T-helper 2 cell treated with Interferon-gamma antibody and Interleukin-4, amounts not matched to agents 5 μg/mL and 100 μg/mL, for 36 hours (primary cell): ENCODE measurements around the gene CCS.

Experiments used
- DNase-seq: peaks from one replicate; pipeline ENCODE4 v3.0.0; 2021; ENCODE audit warnings: low spot score
- H3K27ac Mint-ChIP-seq: one replicate; pipeline ENCODE4 v1.8.0; 2021; ENCODE audit warnings: mild to moderate bottlenecking, mixed read lengths
- H3K27me3 Mint-ChIP-seq: one replicate; pipeline ENCODE4 v1.8.0; 2021; ENCODE audit warnings: low read depth, mixed read lengths
- H3K36me3 Mint-ChIP-seq: one replicate; pipeline ENCODE4 v1.8.0; 2021; ENCODE audit warnings: low read depth, mixed read lengths
- H3K4me1 Mint-ChIP-seq: one replicate; pipeline ENCODE4 v1.8.0; 2021; ENCODE audit warnings: low read depth, mixed read lengths
- H3K4me3 Mint-ChIP-seq: one replicate; pipeline ENCODE4 v1.8.0; 2022; ENCODE audit warnings: mild to moderate bottlenecking, moderate library complexity, mixed read lengths
- H3K9me3 Mint-ChIP-seq: one replicate; pipeline ENCODE4 v1.8.0; 2021; ENCODE audit warnings: mixed read lengths

Gene CCS

DNA sequence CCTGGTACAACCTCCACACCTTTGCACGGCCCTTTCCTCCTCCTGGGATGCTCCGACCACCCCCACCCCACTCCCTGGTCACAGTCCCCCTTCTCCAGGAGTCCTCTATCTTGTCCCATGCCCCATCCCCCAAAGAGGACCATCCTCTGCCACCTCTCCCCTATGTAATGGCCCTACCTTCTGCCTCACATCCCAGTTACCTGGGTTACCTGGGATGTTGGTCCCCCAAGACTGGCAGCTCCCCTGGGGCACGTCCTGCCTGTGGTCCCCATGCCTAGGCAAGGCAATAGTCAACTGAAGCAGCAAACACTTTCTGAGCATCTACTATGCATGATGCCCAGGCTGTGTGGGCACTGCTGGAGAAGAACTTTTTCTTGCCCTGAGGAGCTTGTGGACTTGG, 37.6 kb upstream of the CCS start:
- no peaks in the 10 kb centered on the region for H3K36me3 Mint-ChIP-seq
- no peak overlapping the region for H3K27ac Mint-ChIP-seq
- no peaks in the 10 kb centered on the region for H3K4me1 Mint-ChIP-seq
- H3K4me3 Mint-ChIP-seq, result no peak overlapping the region
- H3K9me3 Mint-ChIP-seq, result no peaks in the 10 kb centered on the region
- peaks cover 8% of the 10 kb centered on the region for H3K27me3 Mint-ChIP-seq
- no peak for DNase-seq

DNA sequence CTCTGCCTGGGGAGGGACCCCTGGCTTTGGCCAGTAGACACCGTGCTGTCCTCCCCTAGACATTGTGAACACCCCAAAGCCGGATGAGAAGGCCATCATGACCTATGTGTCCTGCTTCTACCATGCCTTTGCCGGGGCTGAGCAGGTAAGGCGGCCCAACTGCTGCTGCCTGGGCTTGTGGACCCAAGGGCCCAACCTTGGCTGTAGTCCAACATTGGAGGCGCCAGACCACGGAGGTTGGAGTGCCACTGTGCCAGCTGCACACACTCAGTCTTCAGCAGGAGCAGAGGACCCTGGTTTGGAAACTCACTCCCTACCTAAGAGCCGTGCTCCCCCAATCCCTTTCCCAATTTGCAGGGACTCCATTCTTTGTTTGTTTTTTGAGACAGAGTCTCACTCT, 36.9 kb upstream of the CCS start:
- Mint-ChIP-seq H3K36me3 (no peaks in the 10 kb centered on the region), H3K27me3 (peaks cover 8% of the 10 kb centered on the region), H3K27ac (no peak overlapping the region), H3K4me1 (no peaks in the 10 kb centered on the region), H3K9me3 (no peaks in the 10 kb centered on the region), H3K4me3 (no peak overlapping the region)
- no peak for DNase-seq

DNA sequence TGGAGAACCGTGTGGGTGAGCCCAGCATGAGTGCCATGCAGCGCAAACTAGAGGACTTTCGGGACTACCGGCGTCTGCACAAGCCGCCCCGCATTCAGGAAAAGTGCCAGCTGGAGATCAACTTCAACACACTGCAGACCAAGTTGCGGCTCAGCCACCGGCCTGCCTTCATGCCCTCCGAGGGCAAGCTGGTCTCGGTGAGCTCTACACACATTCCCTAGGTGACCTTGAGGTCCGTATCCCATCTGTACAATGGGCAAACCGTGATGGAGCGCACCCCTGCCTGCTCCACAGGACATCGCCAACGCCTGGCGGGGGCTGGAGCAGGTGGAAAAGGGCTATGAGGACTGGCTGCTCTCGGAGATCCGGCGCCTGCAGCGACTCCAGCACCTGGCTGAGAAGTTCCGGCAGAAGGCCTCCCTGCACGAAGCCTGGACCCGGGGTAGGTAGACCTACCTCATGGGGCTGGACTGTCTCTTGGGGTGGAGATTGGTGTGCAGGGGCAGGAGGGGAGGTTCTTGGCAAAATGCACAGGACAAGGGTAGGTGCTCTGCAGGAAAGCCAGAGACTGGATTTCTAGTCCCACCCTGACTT, 35.2 kb upstream of the CCS start:
- no peaks in the 10 kb centered on the region for H3K4me1 Mint-ChIP-seq
- H3K36me3 Mint-ChIP-seq, result no peaks in the 10 kb centered on the region
- no peak for DNase-seq
- H3K9me3 Mint-ChIP-seq, result no peaks in the 10 kb centered on the region
- H3K4me3 Mint-ChIP-seq, result no peak overlapping the region
- H3K27me3 Mint-ChIP-seq, result peaks cover 8% of the 10 kb centered on the region
- no peak overlapping the region for H3K27ac Mint-ChIP-seq

DNA sequence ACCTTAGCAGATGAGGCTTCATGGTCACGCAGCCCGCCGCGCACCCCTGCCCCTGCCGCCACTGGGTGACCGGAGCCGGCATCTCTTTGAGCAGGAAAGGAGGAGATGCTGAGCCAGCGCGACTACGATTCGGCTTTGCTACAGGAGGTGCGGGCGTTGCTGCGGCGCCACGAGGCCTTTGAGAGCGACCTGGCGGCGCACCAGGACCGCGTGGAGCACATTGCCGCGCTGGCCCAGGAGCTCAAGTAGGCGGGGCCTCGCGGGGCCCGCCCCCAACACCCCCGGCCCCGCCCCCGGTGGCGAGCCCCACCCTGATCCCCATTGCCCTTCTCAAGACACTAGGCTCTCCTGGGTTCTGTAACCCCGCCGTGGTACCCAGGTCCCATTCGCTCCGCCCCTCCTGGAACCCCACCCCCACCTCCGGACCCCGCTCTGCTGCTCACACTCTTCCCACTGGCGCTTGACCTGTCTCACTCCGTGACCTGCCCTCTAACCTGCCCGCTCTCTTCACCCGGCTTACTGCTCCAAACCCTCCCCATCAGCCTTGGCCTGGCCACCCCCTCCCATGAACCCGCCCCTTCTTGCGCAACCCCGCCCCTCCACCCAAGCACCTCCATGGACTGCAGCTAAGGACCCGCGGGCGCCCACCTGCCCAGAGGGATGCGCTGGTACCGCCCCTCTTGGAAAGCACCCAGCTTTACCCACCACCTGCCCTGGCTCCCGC, 33.7 kb upstream of the CCS start:
- no peaks in the 10 kb centered on the region for H3K4me1 Mint-ChIP-seq
- H3K4me3 Mint-ChIP-seq, result no peak overlapping the region
- no peak overlapping the region for H3K27ac Mint-ChIP-seq
- no peaks in the 10 kb centered on the region for H3K36me3 Mint-ChIP-seq
- DNase-seq, result no peak
- no peaks in the 10 kb centered on the region for H3K9me3 Mint-ChIP-seq
- peaks cover 8% of the 10 kb centered on the region for H3K27me3 Mint-ChIP-seq

DNA sequence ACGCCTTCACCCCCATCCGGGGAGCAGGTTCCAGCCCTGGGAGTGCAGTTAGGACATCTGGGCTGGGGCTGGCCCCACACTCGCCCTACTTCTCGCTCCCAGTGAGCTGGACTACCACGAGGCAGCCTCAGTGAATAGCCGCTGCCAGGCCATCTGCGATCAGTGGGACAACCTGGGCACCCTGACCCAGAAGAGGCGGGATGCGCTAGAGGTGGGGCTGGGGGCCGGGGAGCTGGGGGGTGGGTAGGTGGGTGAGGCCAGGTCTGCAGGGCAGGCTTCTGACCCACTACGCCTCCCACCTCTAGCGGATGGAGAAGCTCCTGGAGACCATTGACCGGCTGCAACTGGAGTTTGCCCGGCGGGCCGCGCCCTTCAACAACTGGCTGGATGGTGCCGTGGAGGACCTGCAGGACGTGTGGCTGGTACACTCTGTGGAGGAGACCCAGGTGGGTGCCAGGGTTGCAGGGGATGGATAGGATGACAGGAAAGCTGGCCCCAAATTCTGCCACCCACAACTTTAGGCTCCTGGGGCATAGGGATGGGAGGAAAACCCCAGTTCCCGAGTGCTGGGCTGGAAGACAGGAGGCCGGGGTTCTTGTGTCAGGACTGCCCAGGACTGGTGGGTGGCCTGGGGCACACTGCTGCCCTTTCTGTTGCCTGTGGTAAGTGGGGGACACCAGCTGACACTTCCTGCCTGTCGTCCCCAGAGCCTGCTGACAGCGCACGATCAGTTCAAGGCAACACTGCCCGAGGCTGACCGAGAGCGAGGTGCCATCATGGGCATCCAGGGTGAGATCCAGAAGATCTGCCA, 32.9 kb upstream of the CCS start:
- no peaks in the 10 kb centered on the region for H3K36me3 Mint-ChIP-seq
- H3K4me3 Mint-ChIP-seq, result no peak overlapping the region
- H3K27me3 Mint-ChIP-seq, result peaks cover 8% of the 10 kb centered on the region

DNA sequence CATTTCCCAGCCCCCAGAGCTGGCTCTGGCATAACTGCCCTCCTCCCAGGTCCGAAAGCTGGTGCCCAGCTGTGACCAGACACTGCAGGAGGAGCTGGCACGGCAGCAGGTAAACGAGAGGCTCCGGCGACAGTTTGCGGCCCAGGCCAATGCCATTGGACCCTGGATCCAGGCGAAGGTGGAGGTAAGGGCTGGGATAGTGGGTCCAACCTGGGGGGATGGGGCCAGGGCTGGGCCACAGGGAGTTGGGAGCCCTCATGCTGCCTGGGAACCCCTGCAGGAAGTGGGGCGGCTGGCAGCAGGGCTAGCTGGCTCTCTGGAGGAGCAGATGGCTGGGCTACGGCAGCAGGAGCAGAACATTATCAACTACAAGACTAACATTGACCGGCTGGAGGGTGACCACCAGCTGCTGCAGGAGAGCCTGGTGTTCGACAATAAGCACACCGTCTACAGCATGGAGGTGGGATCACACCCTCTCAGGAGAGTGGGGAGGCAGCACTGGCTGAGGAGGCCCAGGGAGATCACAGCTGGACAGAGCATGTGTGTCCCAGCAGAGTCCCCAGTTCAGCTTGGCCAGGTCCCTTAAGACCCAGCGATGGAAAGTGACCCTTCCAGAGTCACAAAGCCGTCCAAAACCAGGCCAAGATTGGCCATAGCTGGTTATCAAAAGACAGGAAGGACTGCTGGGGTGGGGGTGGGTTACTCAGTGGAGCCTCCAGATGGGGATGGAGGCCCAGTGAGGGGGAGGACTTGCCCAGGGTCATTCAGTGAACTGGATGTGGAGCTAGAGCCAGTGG, 31.6 kb upstream of the CCS start:
- DNase-seq, result no peak
- Mint-ChIP-seq H3K27me3 (peaks cover 13% of the 10 kb centered on the region), H3K9me3 (no peaks in the 10 kb centered on the region), H3K36me3 (no peaks in the 10 kb centered on the region), H3K4me1 (no peaks in the 10 kb centered on the region), H3K4me3 (no peak overlapping the region), H3K27ac (no peak overlapping the region)

More for the DNA sequence above, 32.9 kb upstream of the CCS start:
- H3K27ac Mint-ChIP-seq, result no peak overlapping the region
- H3K9me3 Mint-ChIP-seq, result no peaks in the 10 kb centered on the region
- DNase-seq, result no peak
- H3K4me1 Mint-ChIP-seq, result no peaks in the 10 kb centered on the region

DNA sequence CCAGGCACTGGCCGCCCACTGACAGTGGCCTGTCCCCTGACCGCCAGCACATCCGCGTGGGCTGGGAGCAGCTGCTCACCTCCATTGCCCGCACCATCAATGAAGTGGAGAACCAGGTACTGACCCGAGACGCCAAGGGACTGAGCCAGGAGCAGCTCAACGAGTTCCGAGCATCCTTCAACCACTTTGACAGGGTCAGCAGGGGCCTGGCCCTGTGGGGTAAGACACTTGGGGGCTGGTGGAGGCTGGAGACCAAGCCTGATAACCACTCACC, 31.1 kb upstream of the CCS start:
- Mint-ChIP-seq H3K36me3 (no peaks in the 10 kb centered on the region), H3K27me3 (peaks cover 15% of the 10 kb centered on the region), H3K4me3 (no peak overlapping the region), H3K9me3 (no peaks in the 10 kb centered on the region), H3K27ac (no peak overlapping the region), H3K4me1 (no peaks in the 10 kb centered on the region)
- DNase-seq, result no peak

DNA sequence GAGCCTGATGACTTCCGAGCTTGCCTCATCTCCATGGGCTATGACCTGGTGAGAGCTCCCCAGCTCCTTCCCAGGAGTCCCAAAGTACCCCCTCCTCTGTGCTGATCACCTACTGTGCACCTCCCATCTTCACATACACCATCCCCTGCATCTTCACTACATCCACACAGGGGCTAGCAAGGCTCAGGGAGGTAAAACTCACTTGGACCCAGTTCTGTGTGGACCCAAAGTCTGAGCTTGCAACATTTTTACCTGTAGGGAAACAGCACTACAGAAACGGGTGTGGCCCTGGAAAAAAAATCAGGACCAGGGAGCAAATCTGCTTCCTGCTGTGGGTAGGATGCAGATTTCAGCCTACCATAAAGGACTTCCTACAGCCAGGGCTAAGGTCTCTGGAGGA, 30.7 kb upstream of the CCS start:
- Mint-ChIP-seq H3K27ac (no peak overlapping the region), H3K27me3 (peaks cover 17% of the 10 kb centered on the region), H3K4me1 (no peaks in the 10 kb centered on the region), H3K9me3 (no peaks in the 10 kb centered on the region), H3K36me3 (no peaks in the 10 kb centered on the region), H3K4me3 (no peak overlapping the region)
- DNase-seq, result no peak

DNA sequence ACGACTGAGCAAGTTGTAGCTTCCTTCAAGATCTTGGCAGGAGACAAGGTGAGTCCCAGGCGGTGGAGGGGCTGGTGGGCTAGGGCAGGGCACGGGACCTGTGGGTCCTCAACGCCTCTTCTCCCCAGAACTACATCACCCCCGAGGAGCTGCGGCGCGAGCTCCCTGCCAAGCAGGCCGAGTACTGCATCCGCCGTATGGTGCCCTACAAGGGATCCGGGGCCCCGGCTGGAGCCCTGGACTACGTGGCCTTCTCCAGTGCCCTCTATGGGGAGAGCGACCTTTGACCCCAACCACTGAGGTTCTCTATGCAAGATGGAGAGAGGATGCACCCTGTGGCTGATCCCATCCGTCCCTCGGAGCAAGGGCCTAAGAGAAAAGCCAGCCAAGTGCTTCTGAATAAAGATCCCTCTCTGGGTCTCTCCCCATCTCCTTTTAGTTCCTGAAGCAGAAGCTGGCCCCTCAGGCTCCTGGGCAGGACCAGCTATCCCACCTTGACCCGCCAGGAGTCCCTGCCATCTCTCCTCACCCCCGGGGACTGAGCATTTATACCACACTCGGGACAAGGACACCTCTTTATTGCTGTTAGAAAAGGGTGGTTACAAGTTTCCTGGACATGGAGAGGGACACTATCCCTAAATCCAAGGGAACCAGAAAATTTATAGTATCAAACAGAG, 29.9 kb upstream of the CCS start:
- Mint-ChIP-seq H3K4me3 (no peak overlapping the region), H3K27ac (no peak overlapping the region), H3K4me1 (no peaks in the 10 kb centered on the region), H3K36me3 (no peaks in the 10 kb centered on the region), H3K27me3 (peaks cover 23% of the 10 kb centered on the region), H3K9me3 (no peaks in the 10 kb centered on the region)
- DNase-seq, result no peak

DNA sequence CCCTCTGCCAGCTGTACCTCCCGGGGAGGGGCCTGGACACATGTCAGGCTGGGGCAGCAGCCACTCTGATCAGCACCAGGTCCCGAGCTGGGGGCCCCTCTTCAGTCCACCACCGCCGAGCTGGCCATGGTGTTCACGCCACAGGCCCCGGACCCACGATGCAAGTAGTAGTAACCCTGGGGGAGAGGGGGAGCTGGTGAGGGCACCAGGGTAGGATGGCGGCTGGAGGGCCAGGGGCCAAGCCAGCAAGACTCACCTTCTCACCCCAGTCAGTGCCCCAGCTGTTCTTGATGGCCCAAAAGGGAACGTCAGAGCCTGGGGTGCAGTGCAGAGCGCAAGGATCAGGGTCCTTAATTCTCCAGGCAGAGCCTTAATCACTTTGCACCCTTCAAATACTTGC, 29.2 kb upstream of the CCS start:
- H3K4me3 Mint-ChIP-seq, result no peak overlapping the region

DNA sequence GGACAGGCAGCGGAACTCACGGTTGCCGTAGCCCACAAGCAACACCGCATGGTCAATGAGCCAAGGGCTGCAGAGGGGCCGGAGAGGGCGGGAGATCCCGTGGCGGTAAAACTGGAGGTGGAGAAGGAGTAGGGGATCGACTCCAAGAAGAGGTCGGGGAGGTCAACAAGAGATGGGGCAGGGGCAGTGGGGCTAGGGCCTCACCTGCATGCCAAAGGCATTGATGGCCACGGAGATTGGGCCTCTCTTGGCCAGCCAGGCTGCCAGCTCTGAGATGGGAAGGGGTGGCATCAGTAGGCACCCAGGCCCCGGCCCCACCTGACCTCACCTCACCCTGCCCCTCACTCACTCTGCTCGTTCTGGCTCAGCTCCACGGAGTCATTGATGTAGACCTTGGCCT, 28.4 kb upstream of the CCS start:
- H3K27ac Mint-ChIP-seq, result no peak overlapping the region
- H3K36me3 Mint-ChIP-seq, result no peaks in the 10 kb centered on the region
- H3K9me3 Mint-ChIP-seq, result no peaks in the 10 kb centered on the region

More for the DNA sequence above, 29.2 kb upstream of the CCS start:
- no peaks in the 10 kb centered on the region for H3K9me3 Mint-ChIP-seq
- H3K4me1 Mint-ChIP-seq, result peaks cover 2% of the 10 kb centered on the region
- H3K36me3 Mint-ChIP-seq, result no peaks in the 10 kb centered on the region
- no peak overlapping the region for H3K27ac Mint-ChIP-seq
- DNase-seq, result no peak
- H3K27me3 Mint-ChIP-seq, result peaks cover 24% of the 10 kb centered on the region

DNA sequence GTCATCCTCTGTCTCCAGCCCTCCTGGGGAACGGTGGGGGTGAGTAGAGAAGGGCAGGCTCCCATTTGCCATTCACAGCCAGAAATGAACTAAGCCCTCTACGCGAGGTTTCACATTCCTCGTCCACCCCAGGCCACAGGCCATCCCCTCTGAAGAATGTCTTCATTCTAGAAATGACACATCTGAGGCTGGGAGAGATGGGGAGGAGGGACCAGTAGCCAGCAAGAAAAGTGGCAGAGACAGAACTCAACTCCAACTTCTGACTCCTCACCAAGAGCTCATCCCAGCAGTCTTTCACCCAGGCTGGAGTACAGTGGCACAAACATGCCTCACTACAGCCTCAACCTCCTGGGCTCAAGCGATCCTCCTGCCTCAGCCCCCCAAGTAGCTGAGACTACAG, 28.0 kb upstream of the CCS start:
- Mint-ChIP-seq H3K4me1 (peaks cover 2% of the 10 kb centered on the region), H3K36me3 (no peaks in the 10 kb centered on the region), H3K27me3 (peaks cover 29% of the 10 kb centered on the region), H3K9me3 (no peaks in the 10 kb centered on the region), H3K27ac (no peak overlapping the region), H3K4me3 (no peak overlapping the region)
- DNase-seq, result no peak

More for the DNA sequence above, 28.4 kb upstream of the CCS start:
- Mint-ChIP-seq H3K27me3 (peaks cover 27% of the 10 kb centered on the region), H3K4me3 (no peak overlapping the region), H3K4me1 (peaks cover 2% of the 10 kb centered on the region)
- DNase-seq, result no peak

DNA sequence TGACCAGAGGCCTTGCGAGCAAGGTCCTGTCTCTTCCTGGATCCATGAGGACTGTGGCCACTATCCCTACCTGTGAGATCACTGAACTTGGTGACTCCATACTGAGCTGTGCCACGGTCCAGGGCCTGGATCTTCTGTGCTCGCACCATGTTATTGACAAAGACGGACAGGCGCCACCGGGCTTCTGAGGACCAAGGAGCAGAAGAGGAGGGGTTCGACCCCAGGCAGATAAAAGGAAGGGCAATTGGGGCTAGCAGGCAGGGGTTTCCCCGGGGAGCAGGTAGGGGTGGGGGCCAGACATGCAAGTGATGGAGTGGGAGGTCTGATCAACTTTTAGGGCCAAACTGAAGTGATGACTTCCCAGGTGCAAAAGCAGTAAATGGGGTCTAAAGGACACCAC, 26.8 kb upstream of the CCS start:
- H3K27me3 Mint-ChIP-seq, result peaks cover 33% of the 10 kb centered on the region
- H3K9me3 Mint-ChIP-seq, result no peaks in the 10 kb centered on the region
- H3K4me1 Mint-ChIP-seq, result peaks cover 2% of the 10 kb centered on the region
- no peaks in the 10 kb centered on the region for H3K36me3 Mint-ChIP-seq
- H3K4me3 Mint-ChIP-seq, result no peak overlapping the region
- DNase-seq, result no peak
- no peak overlapping the region for H3K27ac Mint-ChIP-seq
